ENCODE measurements around the gene CHAF1A.

CHAF1A gene

GRCh38 chr19:4376991-4377781, 25.3 kb upstream of the CHAF1A start:
- DNase-seq (ENCODE audit: low read depth in 2 of 2), result no peak

GRCh38 chr19:4378886-4379285, 23.6 kb upstream of the CHAF1A start:
- no peak for DNase-seq (ENCODE audit: low read depth in 2 of 2)

GRCh38 chr19:4379383-4380253, 22.8 kb upstream of the CHAF1A start:
- DNase-seq (ENCODE audit: low read depth in 2 of 2), result peak in 1 of 2 donors; percentile 27

GRCh38 chr19:4380254-4380727, 22.1 kb upstream of the CHAF1A start:
- DNase-seq (ENCODE audit: low read depth in 2 of 2), result peak in 1 of 2 donors; percentile 45

- no peak for DNase-seq (ENCODE audit: low read depth in 2 of 2)
Measured at GRCh38 chr19:4385291-4386040, 17.0 kb upstream of the CHAF1A start.

GRCh38 chr19:4386041-4386782, 16.2 kb upstream of the CHAF1A start:
- DNase-seq (ENCODE audit: low read depth in 2 of 2), result no peak

- no peak for DNase-seq (ENCODE audit: low read depth in 2 of 2)
Measured at GRCh38 chr19:4388337-4389063, 13.9 kb upstream of the CHAF1A start.

- no peak for DNase-seq (ENCODE audit: low read depth in 2 of 2)
Measured at GRCh38 chr19:4389064-4389375, 13.4 kb upstream of the CHAF1A start.

GRCh38 chr19:4389511-4390016, 12.9 kb upstream of the CHAF1A start:
- no peak for DNase-seq (ENCODE audit: low read depth in 2 of 2)

- no peak for DNase-seq (ENCODE audit: low read depth in 2 of 2)
Measured at GRCh38 chr19:4390017-4390566, 12.3 kb upstream of the CHAF1A start.

- no peak for DNase-seq (ENCODE audit: low read depth in 2 of 2)
Measured at GRCh38 chr19:4390567-4391305, 11.7 kb upstream of the CHAF1A start.

- no peak for DNase-seq (ENCODE audit: low read depth in 2 of 2)
Measured at GRCh38 chr19:4391306-4391693, 11.1 kb upstream of the CHAF1A start.

- DNase-seq (ENCODE audit: low read depth in 2 of 2), result no peak
Measured at GRCh38 chr19:4391701-4392483, 10.5 kb upstream of the CHAF1A start.

- DNase-seq (ENCODE audit: low read depth in 2 of 2), result no peak
Measured at GRCh38 chr19:4393947-4394590, 8.4 kb upstream of the CHAF1A start.

GRCh38 chr19:4396949-4397783, 5.3 kb upstream of the CHAF1A start:
- no peak for DNase-seq (ENCODE audit: low read depth in 2 of 2)

- no peak for DNase-seq (ENCODE audit: low read depth in 2 of 2)
Measured at GRCh38 chr19:4399812-4400134, 2.7 kb upstream of the CHAF1A start.

- peak; percentile 87 to 89 for DNase-seq (ENCODE audit: low read depth in 2 of 2)
Measured at GRCh38 chr19:4400135-4400936, 2.1 kb upstream of the CHAF1A start, which contains the start of gene SH3GL1. SH3GL1 (minus strand) TSS chr19:4400547; CDS start chr19:4400368, 179 bp downstream.
